Measurements from ENCODE around the gene RAB4B.
"Not testable (repeated sequence)": the region's sequence is repeated elsewhere in the genome, so short reads cannot be mapped to it uniquely, and the experiment has no call there.

Gene RAB4B

DNA sequence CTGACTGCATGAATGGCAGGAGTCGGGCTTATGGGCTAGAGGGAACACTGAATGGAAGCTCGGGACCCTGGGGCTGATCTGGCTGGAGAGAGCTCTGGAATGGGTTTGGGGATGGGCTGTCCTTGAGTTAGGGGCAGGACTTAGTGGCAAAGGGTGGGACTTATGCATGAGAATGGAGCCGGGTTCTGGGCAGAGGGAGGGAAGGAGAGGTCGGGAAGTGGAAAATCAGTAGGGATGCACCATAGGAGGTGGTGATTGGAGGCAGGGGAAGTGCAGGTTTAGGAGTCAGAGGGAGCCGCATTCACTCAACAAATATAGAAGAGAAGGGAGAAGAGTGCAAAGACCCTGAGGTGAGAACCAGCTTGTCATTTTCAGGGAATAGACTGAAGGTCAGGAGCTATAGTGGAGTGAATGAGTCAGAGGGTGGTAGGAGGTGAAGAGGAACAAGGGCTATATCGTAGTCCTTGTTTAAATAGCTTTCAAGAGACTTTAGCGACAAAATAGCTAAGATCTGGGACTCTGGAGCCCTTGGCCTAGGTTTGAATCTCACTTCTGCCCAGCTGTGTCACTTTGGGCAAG is 748 bp downstream of the RAB4B start:
- Histone ChIP-seq H3K4me3 (ENCODE audit: low read depth in 1 of 2, low read length in 2 of 2) (peak overlapping the region; percentile 72 to 84), H3K4me1 (ENCODE audit: control insufficient read depth in 1 of 2, insufficient read depth in 2 of 2, low read length in 2 of 2) (peaks cover 12 to 15% of the 10 kb centered on the region in 2 donors), H3K27ac (ENCODE audit: low read depth, low read length) (peak overlapping the region; percentile 96), H3K9ac (ENCODE audit: low read depth in 1 of 2, low read length in 2 of 2) (peak overlapping the region; percentile 90 to 94), H3K36me3 (ENCODE audit: control insufficient read depth in 1 of 2, insufficient read depth in 2 of 2, low read length in 2 of 2) (peaks cover 0 to 3% of the 10 kb centered on the region in 2 donors), H3K27me3 (ENCODE audit: control insufficient read depth in 1 of 2, insufficient read depth in 2 of 2, low read length in 2 of 2) (no peaks in the 10 kb centered on the region), H3K9me3 (ENCODE audit: control insufficient read depth in 1 of 2, low read length in 2 of 2) (no peaks in the 10 kb centered on the region)

DNA sequence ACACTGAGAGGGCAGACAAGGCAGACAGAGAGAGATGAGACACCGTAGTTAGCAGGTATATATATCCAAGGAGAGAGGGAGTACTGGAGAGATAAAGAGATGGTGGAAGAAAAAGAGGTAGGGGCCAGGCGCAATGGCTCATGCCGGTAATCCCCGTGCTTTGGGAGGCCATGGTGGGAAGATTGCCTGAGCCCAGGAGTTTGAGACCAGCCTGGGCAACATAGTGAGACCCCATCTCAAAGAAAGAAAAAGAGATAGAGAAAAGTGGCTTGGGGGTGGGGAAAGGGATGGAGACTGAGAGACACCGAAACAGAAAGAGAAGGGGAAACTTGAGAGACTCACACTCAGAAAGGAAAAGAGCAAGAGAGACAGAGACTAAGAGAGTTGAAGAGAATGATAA is 2.5 kb downstream of the RAB4B start:
- H3K27ac ChIP-seq (ENCODE audit: low read depth, low read length) = no peak overlapping the region

DNA sequence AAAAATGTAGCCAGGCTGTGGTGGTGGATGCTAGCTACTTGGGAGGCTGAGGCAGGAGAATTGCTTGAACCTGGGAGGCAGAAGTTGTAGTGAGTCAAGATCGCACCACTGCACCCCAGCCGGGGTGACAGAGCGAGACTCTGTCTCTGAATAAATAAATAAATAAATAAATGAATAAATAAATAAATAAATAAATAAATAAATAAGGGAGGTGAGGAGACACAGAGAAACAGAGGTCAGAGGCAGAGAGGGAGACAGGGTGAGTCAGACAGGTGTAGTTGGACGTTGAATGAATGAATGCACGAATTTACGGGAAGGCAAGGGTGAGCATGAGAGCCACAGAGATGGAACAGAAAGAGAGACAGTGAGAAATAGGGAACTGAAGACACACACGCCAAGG is 3.1 kb downstream of the RAB4B start:
- Histone ChIP-seq H3K4me3 (ENCODE audit: low read depth in 1 of 2, low read length in 2 of 2) (no peak overlapping the region), H3K27me3 (ENCODE audit: control insufficient read depth in 1 of 2, insufficient read depth in 2 of 2, low read length in 2 of 2) (no peaks in the 10 kb centered on the region), H3K9me3 (ENCODE audit: control insufficient read depth in 1 of 2, low read length in 2 of 2) (no peaks in the 10 kb centered on the region), H3K4me1 (ENCODE audit: control insufficient read depth in 1 of 2, insufficient read depth in 2 of 2, low read length in 2 of 2) (peaks cover 12 to 15% of the 10 kb centered on the region in 2 donors), H3K9ac (ENCODE audit: low read depth in 1 of 2, low read length in 2 of 2) (no peak overlapping the region), H3K36me3 (ENCODE audit: control insufficient read depth in 1 of 2, insufficient read depth in 2 of 2, low read length in 2 of 2) (peaks cover 0 to 3% of the 10 kb centered on the region in 2 donors), H3K27ac (ENCODE audit: low read depth, low read length) (no peak overlapping the region)

More for the DNA sequence above, 2.5 kb downstream of the RAB4B start:
- Histone ChIP-seq H3K27me3 (ENCODE audit: control insufficient read depth in 1 of 2, insufficient read depth in 2 of 2, low read length in 2 of 2) (no peaks in the 10 kb centered on the region), H3K9me3 (ENCODE audit: control insufficient read depth in 1 of 2, low read length in 2 of 2) (no peaks in the 10 kb centered on the region), H3K4me3 (ENCODE audit: low read depth in 1 of 2, low read length in 2 of 2) (no peak overlapping the region), H3K9ac (ENCODE audit: low read depth in 1 of 2, low read length in 2 of 2) (no peak overlapping the region), H3K4me1 (ENCODE audit: control insufficient read depth in 1 of 2, insufficient read depth in 2 of 2, low read length in 2 of 2) (peaks cover 12 to 15% of the 10 kb centered on the region in 2 donors), H3K36me3 (ENCODE audit: control insufficient read depth in 1 of 2, insufficient read depth in 2 of 2, low read length in 2 of 2) (peaks cover 0 to 3% of the 10 kb centered on the region in 2 donors)

DNA sequence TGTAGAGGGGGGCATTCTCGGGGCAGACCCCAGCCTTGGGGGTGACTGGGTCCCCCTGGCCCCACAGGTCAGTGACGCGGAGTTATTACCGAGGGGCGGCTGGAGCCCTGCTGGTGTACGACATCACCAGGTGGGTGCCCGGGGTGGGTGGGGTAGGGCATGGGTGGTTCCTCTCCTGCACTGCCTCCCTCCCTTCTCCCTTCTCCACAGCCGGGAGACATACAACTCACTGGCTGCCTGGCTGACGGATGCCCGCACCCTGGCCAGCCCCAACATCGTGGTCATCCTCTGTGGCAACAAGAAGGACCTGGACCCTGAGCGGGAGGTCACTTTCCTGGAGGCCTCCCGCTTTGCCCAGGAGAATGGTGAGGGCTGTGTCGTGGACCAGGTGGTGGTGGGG is 5.7 kb downstream of the RAB4B start:
- Histone ChIP-seq H3K4me3 (ENCODE audit: low read depth in 1 of 2, low read length in 2 of 2) (no peak overlapping the region), H3K9me3 (ENCODE audit: control insufficient read depth in 1 of 2, low read length in 2 of 2) (no peaks in the 10 kb centered on the region), H3K9ac (ENCODE audit: low read depth in 1 of 2, low read length in 2 of 2) (no peak overlapping the region), H3K27me3 (ENCODE audit: control insufficient read depth in 1 of 2, insufficient read depth in 2 of 2, low read length in 2 of 2) (no peaks in the 10 kb centered on the region), H3K27ac (ENCODE audit: low read depth, low read length) (no peak overlapping the region), H3K36me3 (ENCODE audit: control insufficient read depth in 1 of 2, insufficient read depth in 2 of 2, low read length in 2 of 2) (peaks cover 3 to 5% of the 10 kb centered on the region in 2 donors), H3K4me1 (ENCODE audit: control insufficient read depth in 1 of 2, insufficient read depth in 2 of 2, low read length in 2 of 2) (peaks cover 5 to 6% of the 10 kb centered on the region in 2 donors)

DNA sequence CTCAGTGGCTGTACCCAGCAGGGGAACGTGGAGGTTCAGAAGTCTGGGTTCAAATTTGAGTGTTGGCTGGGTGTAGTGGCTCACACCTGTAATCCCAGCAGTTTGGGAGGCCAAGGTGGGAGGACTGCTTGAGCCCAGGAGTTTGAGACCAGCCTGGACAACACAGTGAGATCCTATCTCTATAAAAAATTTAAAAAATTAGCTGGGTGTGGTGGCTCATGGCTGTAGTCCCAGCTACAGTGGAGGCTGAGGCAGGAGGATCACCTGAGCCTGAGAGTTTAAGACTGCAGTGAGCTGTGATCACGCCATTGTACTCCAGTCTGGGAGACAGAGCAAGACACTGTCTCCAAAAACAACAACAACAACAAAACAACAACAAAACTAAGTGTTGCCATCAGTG is 6.1 kb downstream of the RAB4B start:
- H3K36me3 ChIP-seq (ENCODE audit: control insufficient read depth in 1 of 2, insufficient read depth in 2 of 2, low read length in 2 of 2); H3K27me3 ChIP-seq (ENCODE audit: control insufficient read depth in 1 of 2, insufficient read depth in 2 of 2, low read length in 2 of 2); H3K9me3 ChIP-seq (ENCODE audit: control insufficient read depth in 1 of 2, low read length in 2 of 2): not testable (repeated sequence)

DNA sequence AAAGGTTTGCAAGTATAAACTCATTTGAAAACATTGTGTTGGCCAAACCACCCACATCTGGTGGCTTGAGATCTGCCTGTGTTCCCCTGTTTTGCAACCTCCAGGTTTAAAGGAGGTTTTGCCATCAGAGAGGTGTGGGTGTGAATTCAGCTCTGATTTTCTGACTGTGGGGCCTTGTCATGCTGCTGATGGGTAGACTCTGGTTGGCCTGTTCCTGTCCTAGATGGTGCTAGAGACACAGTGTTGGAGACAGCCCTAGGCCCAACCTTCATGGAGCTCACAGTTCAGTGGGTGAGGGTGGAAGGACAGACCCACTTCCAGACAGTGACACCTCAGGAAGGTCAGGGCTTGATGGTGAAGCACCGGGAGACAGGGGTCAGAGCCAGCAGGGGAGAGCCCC is 7.5 kb downstream of the RAB4B start:
- Histone ChIP-seq H3K27me3 (ENCODE audit: control insufficient read depth in 1 of 2, insufficient read depth in 2 of 2, low read length in 2 of 2) (no peaks in the 10 kb centered on the region), H3K36me3 (ENCODE audit: control insufficient read depth in 1 of 2, insufficient read depth in 2 of 2, low read length in 2 of 2) (peaks cover 6 to 9% of the 10 kb centered on the region in 2 donors), H3K9ac (ENCODE audit: low read depth in 1 of 2, low read length in 2 of 2) (no peak overlapping the region), H3K9me3 (ENCODE audit: control insufficient read depth in 1 of 2, low read length in 2 of 2) (no peaks in the 10 kb centered on the region), H3K27ac (ENCODE audit: low read depth, low read length) (no peak overlapping the region), H3K4me3 (ENCODE audit: low read depth in 1 of 2, low read length in 2 of 2) (no peak overlapping the region), H3K4me1 (ENCODE audit: control insufficient read depth in 1 of 2, insufficient read depth in 2 of 2, low read length in 2 of 2) (no peaks in the 10 kb centered on the region)

More for the DNA sequence above, 6.1 kb downstream of the RAB4B start:
- H3K4me1 ChIP-seq (ENCODE audit: control insufficient read depth in 1 of 2, insufficient read depth in 2 of 2, low read length in 2 of 2); H3K27ac ChIP-seq (ENCODE audit: low read depth, low read length); H3K4me3 ChIP-seq (ENCODE audit: low read depth in 1 of 2, low read length in 2 of 2); H3K9ac ChIP-seq (ENCODE audit: low read depth in 1 of 2, low read length in 2 of 2): not testable (repeated sequence)

DNA sequence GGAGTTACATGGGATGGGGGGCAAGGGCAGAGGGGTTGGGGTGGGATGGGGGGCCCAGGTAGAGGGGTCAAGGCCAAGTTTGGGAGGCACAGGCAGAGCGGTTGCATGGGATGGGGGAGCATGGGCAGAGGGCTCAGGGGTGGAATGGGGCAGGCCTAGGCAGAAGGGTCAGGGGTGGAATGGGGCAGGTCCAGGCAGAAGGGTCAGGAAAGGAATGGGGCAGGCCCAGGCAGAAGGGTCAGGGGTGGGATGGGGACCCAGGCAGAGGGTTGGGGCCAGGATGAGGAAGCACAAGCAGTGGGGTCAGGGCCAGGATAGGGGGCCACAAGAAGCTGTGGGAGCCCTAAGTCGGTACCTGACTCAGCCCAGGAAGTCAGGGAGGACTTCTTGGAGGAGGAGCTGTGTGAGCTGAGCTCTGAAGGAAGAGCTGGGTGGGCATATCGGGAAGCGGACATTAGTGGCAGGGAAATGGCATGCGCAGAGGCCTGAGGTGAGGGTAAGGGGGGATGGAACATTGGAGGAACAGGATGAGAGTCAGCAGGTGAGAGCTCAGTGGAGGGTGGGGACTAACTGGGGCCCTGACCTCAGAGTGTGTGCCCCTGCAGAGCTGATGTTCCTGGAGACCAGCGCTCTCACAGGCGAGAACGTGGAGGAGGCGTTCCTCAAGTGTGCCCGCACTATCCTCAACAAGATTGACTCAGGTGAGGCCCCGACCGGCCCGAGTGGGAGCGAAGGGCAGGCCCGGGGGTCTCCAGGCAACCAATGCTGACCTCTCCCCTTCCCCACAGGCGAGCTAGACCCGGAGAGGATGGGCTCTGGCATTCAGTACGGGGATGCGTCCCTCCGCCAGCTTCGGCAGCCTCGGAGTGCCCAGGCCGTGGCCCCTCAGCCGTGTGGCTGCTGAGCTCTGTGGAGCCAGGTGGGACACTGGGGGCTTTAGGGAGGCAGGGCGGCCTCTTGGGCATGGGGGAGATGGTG is 8.3 kb downstream of the RAB4B start:
- no peaks in the 10 kb centered on the region for H3K27me3 ChIP-seq (ENCODE audit: control insufficient read depth in 1 of 2, insufficient read depth in 2 of 2, low read length in 2 of 2)
- no peaks in the 10 kb centered on the region for H3K9me3 ChIP-seq (ENCODE audit: control insufficient read depth in 1 of 2, low read length in 2 of 2)
- no peak overlapping the region for H3K4me3 ChIP-seq (ENCODE audit: low read depth in 1 of 2, low read length in 2 of 2)
- H3K4me1 ChIP-seq (ENCODE audit: control insufficient read depth in 1 of 2, insufficient read depth in 2 of 2, low read length in 2 of 2) = no peaks in the 10 kb centered on the region
- peaks cover 6 to 9% of the 10 kb centered on the region in 2 donors for H3K36me3 ChIP-seq (ENCODE audit: control insufficient read depth in 1 of 2, insufficient read depth in 2 of 2, low read length in 2 of 2)
- no peak overlapping the region for H3K27ac ChIP-seq (ENCODE audit: low read depth, low read length)
- H3K9ac ChIP-seq (ENCODE audit: low read depth in 1 of 2, low read length in 2 of 2) = no peak overlapping the region

DNA sequence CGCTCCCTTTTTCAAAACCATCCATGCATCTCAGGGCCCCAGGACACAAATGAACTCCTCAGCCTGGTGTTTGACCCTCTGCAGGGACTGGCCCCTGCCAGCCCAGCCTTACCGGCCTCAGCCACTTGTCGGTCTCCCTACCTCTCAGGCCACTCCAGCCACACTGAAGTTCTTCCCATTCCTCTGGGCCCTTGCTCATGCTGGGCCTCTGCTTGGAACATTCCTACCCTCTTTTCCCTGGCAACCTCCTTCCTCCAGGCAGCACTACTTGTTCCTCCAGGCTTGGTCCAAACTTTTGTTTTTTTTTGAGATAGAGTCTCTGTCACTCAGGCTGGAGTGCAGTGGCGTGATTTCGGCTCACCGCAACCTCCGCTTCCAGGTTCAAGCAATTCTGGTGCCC is 13.3 kb downstream of the RAB4B start:
- Histone ChIP-seq H3K4me1 (ENCODE audit: control insufficient read depth in 1 of 2, insufficient read depth in 2 of 2, low read length in 2 of 2) (no peaks in the 10 kb centered on the region), H3K4me3 (ENCODE audit: low read depth in 1 of 2, low read length in 2 of 2) (no peak overlapping the region), H3K9ac (ENCODE audit: low read depth in 1 of 2, low read length in 2 of 2) (no peak overlapping the region), H3K27ac (ENCODE audit: low read depth, low read length) (no peak overlapping the region), H3K27me3 (ENCODE audit: control insufficient read depth in 1 of 2, insufficient read depth in 2 of 2, low read length in 2 of 2) (no peaks in the 10 kb centered on the region), H3K9me3 (ENCODE audit: control insufficient read depth in 1 of 2, low read length in 2 of 2) (no peaks in the 10 kb centered on the region), H3K36me3 (ENCODE audit: control insufficient read depth in 1 of 2, insufficient read depth in 2 of 2, low read length in 2 of 2) (peaks cover 9 to 10% of the 10 kb centered on the region in 2 donors)

DNA sequence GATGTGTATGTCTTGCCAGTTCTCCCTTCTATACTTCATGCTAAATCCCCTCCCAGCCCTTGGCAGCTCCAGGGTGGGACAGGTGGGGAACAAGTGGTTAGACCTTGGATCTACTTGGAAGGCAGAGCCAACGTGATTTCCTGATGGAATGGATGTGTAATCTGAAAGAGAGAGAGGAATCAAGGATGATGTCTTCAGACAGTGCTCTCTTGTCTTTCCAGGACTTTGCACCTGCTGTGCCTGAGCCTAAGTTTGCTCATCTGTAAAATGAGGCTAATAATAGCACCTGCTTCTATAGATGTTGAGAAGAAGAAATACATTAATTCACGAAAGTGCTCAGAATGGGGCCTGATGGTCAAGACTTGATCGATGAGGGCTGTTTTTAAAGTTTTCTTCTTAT is 13.9 kb downstream of the RAB4B start:
- H3K9ac ChIP-seq (ENCODE audit: low read depth in 1 of 2, low read length in 2 of 2) = no peak overlapping the region
- H3K36me3 ChIP-seq (ENCODE audit: control insufficient read depth in 1 of 2, insufficient read depth in 2 of 2, low read length in 2 of 2) = peaks cover 4 to 14% of the 10 kb centered on the region in 2 donors
- no peak overlapping the region for H3K4me3 ChIP-seq (ENCODE audit: low read depth in 1 of 2, low read length in 2 of 2)
- no peaks in the 10 kb centered on the region for H3K4me1 ChIP-seq (ENCODE audit: control insufficient read depth in 1 of 2, insufficient read depth in 2 of 2, low read length in 2 of 2)
- no peaks in the 10 kb centered on the region for H3K27me3 ChIP-seq (ENCODE audit: control insufficient read depth in 1 of 2, insufficient read depth in 2 of 2, low read length in 2 of 2)
- H3K9me3 ChIP-seq (ENCODE audit: control insufficient read depth in 1 of 2, low read length in 2 of 2) = no peaks in the 10 kb centered on the region
- no peak overlapping the region for H3K27ac ChIP-seq (ENCODE audit: low read depth, low read length)
